CD4-positive, alpha-beta T cell treated with Interleukin-6 at 100 ng/mL for 8 hours (primary cell): ENCODE measurements around the gene ECI2.

Source experiments
- DNase-seq: peaks from one replicate; pipeline ENCODE4 v3.0.0-alpha.2; 2020; ENCODE audit warnings: mixed read lengths, low spot score

Gene ECI2, protein sequence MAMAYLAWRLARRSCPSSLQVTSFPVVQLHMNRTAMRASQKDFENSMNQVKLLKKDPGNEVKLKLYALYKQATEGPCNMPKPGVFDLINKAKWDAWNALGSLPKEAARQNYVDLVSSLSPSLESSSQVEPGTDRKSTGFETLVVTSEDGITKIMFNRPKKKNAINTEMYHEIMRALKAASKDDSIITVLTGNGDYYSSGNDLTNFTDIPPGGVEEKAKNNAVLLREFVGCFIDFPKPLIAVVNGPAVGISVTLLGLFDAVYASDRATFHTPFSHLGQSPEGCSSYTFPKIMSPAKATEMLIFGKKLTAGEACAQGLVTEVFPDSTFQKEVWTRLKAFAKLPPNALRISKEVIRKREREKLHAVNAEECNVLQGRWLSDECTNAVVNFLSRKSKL

DNA sequence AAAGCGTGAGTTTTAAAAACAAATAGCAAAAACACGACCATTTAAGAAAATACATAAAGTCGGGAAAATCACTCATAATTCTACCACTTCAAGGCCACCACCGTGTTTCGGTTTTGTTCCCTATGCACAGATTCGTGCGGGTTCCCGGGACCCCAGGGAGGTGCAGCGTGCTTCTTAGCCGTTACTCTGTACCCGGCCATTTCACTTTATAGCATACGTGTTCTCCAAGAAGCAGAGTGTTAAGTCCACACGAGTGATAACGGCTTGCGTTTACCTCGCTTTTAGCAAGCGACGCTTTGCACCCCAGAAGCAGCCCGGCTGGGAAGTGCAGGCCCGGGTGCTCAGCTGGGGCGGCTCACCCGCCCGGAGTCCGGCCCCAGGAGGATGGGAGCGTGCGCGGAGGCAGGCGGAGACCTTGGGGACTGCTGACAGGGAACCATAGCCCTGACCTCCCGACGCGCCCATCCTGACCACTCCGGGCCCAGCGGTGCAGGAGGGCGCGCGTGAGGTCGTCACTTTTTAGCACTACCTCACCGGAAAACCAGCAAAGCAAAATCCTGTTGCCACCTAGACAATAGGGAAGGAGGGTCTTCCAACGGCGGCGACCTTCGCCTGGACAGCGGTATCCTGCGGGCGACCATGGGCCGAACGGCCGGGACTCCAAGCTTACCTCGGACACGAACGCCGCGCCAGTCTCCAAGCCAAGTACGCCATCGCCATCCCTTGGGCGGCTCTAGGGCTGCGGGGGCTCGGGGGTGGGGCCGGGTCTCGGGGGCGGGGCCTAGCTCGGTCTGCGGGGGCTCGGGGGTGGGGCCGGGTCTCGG, at the start of gene ECI2:
Gene ECI2 (minus strand): TSS at position 735 of the 824 bp plus-strand sequence. CDS start 15 bp downstream, at position 720.
- DNase-seq: peak; percentile 40

DNA sequence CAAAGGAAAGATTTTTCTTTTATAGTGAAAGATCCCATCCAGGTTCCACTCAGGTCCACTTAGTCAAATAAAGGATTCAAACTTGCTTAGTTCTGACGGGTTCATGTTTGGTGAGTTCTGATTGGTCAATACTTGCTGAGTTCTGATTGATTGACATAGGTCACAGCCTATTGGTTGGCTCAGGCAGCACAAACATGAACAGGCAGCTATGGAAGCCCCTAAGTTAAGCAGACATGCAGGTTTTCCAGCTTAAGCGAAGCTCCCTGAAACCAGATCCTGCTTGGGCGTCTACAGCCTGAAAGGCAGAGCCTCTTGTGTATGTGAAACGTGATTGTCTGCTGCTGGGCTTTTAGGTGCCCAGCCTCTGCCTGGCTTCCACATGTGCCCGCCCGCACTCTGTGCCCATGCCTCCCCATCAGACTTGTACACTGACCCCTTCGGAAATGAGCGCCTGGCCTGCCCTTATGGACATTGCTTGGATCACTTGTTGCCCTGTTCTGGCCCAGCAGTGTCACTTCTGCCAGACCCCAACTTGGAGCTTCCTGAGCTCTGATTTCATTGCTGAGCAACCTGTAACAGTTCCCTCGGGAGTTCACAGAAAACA, 45.4 kb upstream of the ECI2 start:
- DNase-seq: no peak

DNA sequence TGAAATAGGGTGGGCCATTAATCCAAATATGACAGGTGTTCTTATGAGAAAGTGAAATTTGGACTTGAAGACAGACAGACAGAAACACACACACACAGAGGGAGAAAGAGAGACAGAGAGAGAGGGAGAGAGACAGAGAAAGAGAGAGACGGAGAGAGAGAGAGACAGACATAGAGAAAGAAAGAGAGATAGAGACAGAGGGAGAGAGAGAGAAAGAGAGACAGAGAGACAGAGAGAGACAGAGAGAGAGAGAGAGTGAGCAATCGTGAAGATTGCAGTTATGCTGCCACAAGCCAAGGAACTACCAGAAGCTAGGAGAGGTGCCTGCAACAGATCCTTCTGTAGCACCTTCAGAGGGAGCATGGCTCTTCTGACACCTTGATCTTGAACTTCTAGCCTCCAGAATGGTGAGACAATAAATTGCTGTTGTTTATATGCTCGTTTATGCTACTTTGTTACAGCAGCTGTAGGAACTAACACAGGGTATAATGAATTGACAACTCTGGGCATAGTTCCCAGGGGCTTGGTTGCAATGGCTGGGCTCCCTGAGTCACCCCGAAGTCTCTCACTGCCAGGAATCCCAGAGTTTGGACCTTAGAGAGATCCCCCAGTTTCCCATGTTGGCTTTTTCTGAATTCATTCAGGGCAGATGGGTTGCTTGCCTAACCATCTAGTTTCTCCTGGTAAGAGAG, 44.7 kb upstream of the ECI2 start:
- DNase-seq: no peak

DNA sequence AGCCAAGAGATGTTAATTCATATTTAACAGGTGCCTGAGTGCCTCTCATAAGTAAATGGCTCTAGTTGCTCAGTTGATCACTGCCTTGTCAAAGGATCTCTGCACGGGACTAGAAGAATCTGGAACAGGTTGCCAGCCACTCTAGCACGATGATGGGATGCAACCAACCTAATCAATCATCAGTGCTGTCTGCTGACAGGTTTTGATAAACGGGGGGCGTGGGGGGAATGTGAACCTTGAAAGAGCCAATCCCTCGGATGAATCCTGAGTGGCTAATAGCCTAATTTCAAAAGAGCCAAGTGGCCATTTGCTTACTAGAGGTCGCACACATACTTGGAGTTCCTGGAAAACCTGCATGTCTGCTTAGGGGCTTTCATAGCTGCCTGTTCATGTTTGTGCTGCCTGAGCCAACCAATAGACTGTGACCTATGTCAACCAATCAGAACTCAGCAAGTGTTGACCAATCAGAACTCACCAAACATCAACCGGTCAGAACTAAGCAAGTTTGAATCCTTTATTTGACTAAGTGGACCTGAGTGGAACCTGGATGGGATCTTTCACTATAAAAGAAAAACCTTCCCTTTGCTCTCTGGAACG, 43.5 kb upstream of the ECI2 start:
- DNase-seq: no peak

DNA sequence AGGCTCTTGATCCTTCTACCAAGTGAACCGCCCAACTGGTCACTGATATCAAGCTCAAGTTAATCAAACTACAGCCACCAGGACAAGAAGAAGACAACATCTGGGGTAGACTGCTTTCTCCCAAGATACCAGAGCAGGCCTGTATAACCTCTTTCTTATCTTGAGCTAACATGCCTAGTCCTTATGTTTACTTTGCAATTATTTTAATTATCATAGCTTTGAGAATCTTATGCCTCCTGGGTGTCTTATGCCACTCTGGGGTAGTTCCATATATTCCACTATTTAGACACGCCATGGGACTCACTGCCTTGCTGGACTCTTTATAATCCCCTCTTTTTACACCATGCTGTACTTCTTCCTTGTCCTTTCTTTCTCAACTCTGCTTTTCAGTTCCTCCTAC, 41.5 kb upstream of the ECI2 start:
- no peak for DNase-seq

DNA sequence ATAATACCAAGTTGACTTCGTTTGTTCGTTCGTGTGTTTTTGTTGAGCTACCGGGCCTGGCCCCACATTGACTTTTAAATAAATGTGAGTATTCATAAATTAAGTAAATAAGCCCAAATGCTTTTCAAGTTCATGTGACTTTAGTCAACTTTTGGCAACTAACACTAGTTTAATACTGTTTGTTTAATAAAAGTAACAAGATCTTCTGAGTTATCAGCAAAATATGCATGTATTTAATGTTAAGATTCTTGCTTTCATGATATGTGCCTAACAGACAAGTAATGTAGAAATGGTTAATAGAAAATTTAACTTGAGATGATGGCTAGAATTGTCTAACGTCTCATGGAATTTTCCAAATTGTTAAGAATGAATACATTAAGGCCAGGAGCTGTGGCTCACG, 38.7 kb upstream of the ECI2 start:
- DNase-seq: no peak

DNA sequence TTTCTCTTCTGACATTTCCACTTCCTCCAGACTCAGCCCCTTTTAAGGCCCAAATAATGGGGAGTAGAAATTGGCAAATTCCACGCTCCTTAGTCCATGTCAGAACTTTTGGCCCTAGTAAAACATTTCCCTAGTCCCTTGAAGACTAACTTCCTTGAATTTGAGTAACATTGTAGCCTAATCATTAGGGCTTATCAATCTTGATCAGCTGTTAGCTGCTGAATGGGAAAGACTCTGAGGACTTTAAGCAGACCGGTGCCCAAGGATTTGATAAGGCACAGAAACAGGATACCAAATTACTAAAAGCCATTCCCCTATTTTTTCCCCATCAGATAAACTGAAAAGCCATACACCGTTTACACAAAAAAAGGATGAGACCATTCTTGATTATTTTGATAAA, 37.0 kb upstream of the ECI2 start:
- DNase-seq: no peak

DNA sequence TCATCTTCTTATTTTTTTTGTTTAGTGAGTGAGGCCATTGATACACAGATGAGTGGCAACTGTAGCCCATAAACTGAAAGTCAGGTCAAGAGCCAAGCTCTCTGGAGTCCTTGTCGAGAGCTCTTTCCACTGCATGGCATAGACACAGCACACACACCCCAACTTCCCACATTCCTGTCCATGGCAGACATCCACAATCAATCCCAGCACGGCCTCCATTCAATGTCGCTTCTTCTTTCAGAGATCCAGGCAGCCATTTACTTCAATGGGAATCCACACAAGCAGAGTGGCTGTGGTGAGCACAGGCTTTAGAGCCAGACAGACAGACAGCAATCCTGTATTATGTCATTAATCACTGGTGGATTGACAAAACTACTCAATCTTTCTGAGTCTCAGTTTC, 34.9 kb upstream of the ECI2 start:
- DNase-seq: no peak

DNA sequence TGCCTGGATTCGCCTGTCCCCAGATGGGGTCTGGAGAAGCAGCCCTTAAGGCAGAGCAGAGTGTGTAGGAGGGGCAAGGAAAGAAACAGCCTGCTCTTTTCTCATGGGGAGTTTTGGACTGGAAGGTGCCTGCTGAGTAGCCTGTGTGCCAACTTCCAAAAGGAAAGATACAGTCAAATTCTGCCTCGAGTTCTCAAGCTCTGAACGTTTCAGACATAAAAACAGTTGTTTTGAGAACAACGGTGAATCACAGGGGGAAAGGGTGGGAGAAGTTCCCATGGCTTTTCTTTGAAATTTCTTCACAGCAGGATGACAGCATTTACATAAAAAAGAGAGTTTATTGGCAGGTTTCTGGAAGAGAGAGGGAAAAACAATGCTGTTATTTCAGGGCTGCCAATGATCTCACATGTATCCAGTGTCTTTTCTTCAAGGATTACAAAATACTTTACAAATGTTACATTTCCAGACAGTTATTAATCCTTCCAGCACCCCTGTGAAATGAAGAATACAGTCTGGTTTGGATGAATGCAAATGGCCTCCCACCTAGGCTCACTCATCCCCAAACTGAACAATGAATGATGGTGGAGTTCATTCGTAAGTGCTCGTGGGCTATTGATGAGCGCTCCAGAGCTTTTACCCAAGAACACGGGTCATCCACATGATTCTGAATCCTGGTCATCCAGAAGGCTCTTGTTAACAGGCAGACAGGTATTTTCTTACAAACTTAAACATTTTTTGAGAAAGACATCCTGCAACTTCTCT, 33.8 kb upstream of the ECI2 start:
- no peak for DNase-seq

DNA sequence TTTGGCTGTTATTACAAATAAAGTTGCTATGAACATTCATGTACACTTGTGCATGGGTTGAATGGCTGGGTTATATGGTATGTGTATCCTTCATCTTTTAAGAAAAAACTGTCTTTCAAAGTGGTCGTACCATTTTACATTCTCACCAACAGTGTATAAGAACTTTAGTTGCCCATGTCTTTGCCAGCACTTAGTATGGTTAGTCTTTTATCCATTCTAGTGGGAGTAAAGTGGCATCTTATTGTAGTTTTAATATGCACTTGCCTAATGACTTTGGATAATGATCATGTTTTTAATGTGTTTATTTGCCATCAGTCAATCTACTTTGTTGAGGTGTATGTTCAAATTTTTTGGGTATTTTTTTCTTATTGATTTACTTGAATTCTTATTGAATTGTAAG, 32.5 kb upstream of the ECI2 start:
- DNase-seq: no peak

DNA sequence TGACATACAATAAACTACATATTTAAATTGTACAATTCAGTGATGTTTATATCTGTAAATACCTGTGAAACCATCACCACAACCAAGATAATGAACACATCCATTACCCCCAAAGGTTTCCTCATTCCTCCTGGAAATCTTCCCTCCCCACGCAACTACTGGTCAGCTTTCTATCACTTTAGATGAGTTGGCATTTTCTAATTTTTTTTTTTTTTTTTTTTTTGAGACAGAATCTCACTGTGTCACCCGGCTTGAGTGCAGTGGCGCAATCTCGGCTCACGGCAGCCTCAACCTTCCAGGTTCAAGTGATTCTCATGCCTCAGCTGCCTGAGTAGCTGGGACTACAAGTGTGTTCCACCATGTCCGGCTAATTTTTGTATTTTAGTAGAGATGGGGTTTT, 31.7 kb upstream of the ECI2 start:
- DNase-seq: no peak

DNA sequence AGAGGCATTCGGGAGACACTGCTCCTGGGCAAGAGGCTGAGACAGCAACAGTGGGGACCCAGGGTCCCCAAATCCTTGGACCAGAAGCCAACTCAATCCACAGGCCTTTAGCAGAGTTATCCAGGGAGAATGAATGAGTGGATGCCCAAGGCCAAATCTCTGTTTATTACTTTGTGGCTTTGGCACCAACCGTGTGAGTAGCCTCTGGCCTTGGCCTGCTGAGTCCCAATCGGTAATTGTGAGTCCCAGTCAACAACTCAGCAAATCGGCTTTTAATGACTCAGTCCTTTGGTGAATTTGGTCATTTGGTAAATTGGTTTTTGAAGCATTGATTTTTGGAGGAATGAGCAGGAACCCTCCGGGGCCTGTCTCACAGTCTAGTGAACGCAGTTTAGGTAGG, 29.1 kb upstream of the ECI2 start:
- DNase-seq: no peak

DNA sequence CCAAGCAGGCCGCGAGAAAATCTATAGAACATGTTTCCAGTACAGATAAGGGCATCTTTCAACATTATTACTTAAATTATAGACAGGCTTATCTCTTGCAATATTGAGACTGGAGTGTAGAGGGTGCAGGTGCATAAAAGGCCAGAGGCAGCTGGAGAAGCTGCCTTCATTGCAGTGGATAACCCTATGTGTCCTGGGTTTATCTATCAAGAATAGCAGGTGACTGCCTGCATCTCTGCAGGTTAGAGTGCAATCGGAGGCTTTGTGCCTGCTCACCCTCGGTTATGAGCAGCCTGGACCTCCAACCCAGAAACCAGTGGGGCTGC, 28.7 kb upstream of the ECI2 start:
- no peak for DNase-seq

DNA sequence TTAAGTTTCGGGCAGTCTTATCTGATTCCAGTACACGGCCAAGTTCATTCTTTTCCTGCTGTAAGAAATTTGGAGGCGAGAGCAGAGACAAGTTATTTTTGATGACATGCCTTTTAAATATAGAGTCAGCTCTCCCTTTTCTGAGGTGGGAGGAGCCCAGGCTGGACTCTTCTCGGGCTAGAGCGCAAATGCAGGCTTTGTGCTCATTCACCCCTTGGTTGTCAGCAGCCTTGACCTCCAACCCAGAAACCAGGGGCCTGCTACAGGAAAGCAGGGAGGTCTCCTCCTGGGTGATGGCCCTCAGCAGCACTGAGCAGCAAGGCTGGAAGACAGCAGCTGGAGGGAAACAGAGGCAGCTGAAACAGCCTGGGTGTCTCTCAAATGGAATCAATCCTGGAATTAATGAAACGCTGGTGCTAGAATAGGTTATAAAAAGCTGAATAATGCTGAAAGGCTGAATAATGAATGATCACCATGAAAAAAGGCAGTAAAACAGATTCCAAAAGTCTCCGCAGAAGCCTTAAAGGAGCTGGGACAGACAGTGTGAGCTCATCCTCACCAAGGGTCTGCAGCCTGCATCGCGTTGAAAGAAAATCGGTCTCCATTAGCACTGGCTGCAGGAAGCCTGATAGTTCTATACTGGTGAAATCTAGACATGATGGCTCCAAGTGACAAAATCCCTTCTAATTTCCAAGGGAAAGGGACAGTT, 28.2 kb upstream of the ECI2 start:
- DNase-seq: no peak

DNA sequence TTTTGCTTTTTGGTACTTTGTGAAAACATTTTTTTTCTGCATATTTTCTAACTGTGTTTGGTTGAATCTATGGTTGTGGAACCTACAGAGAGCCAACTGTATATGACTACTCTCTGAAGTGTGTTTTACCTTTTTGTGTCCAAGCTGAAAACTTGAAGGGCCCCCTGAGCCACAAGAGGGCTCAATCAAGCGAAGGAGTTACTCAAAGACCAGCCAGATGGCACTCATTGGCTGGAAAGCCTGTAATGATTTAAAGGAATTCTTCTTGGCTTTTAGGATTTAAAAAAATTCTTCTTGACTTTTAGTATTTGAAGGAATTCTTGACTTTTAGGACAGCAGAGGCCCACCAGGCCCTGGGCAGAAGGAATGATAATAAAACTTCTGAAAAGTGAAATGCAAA, 27.0 kb upstream of the ECI2 start:
- no peak for DNase-seq

DNA sequence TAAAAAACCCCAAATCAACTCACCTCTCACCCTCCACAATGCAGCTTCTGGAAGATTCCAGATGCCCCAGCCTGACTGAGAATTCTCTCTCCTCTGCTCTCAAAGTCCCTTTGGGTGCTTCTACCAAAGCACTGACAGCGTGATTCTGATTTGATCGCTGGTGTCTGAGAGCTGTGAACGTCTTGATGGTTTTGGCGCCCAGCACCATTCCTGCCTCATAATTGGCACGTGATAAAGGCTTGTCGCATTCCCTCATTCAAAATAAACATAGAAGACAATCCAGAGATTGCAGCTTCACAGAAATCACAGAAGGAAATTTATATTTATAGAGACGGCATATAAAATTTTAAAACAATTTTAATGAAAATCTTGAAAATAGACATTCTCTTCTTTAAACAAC, 24.1 kb upstream of the ECI2 start:
- no peak for DNase-seq

DNA sequence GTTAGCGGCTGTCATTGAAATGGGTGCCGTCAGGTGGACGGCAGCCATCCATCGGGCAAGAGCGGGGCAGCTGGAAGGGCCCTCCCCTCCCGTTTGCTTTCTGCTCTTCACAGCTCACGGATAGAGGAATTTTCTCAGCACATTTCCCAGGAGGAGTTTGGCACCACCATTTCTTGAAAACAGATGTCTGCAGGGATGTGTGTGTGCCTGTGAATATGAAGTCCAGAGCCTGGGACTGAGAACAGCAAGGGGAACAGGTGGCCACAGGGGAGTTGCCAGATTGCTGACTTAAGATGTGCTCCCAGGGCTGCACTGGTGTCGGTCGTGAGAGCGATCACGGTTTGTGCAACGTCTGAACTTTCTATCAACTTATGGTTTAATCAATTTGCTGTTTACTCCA, 22.1 kb upstream of the ECI2 start:
- DNase-seq: no peak

DNA sequence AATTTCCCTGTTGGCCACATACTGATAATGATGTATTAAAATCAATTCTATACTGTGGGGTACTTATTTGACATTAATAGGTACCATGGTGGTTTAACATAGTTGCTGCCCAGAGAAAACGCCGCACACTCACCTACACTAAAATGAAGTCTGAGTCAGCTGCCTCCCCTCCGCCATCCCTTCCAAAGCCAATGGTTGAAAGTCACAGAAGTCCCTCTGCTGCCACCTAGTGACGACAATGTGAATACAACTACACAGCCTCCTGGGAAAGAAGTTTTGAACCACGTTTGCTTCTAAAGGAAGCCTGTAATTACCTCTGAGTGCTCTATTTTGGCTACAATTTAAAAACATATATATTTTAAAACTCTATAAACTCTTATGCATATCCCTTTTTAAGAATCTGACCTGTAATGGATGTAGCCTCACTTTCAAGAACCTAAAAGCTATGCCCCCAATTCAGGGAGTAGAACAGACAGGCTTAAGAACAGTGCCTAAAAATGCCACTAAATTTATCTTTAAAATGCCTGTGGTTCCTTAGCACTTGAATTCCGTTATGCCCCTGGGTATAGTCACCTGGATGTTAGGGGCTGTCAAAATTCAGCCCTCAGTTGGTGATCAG, 20.6 kb upstream of the ECI2 start:
- DNase-seq: peak; percentile 79

DNA sequence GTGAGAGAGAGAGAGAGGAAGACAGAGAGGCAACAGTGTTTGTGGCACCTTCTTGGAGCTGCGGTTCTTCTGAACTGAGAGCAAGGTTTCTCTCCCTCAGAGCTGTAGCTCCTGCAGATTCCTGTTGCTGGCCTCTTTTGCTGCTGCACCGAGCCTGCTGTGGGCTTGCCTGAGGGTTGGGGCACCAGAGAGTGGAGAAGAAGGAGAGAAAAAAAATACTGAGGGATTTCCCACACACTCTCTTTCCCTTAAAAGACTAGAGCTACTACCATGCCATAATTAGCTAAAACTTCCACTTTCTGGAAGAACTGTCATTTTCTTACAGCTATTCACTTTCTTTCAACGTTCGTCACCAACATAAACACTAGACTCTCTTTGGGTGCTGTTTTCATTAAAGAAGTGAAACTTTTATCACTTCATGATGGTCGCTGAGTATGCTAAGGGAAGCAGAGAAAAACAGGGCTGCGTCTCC, 18.2 kb upstream of the ECI2 start:
- DNase-seq: no peak

DNA sequence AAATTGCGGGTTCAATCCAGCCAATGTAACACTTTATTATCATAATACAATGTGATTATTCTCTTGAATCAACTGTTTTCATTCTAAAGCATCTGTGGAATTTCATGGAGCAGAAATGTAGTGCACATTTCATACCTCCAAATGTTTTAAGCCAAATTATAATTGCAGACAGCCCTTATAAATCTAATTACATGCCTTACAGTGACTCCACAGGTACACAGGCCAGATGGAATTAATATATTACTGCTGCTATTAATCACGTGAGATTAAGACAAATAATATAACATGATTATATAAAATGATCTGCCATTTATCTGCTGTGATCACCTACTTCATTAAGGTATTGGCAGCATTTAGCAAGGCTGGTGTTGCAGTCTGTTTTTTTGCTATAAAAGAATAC, 9.7 kb upstream of the ECI2 start:
- no peak for DNase-seq
